B cell (primary cell): ENCODE results near the gene MBTD1. TPM values are rescaled to one million over a fixed set of nuclear protein-coding genes. Genes with fewer than 3 reads are reported as not detected.

Experiments used
- ATAC-seq: fragments of 200-7000 bp; cut with Tn5 transposase; one replicate; pipeline ENCODE4 v1.10.0; 2021; ENCODE audit warnings: low read depth, mild to moderate bottlenecking, moderate number of reproducible peaks, moderate library complexity
- CTCF ChIA-PET: fragments of 350-600 bp; sonication (Branson Sonifier 250); formaldehyde crosslinking; loops from one replicate; lab custom pipeline; 2021; ENCODE audit warnings: antibody characterized with exemption, inconsistent platforms; lab: Charles Lee
- POLR2A ChIA-PET: fragments of 350-600 bp; sonication (Branson Sonifier 250); formaldehyde crosslinking; loops from one replicate; lab custom pipeline; 2021; ENCODE audit warnings: antibody characterized with exemption; lab: Charles Lee
- DNase-seq: peaks from one replicate; pipeline ENCODE4 v3.0.0; 2013
- H2AFZ ChIP-seq: 2 replicates; pipeline ENCODE4 v1.6.1; 2012; ENCODE audit warnings: mild to moderate bottlenecking, low read depth, low read length; ENCODE audit not compliant: insufficient read depth, poor library complexity, severe bottlenecking
- H3K27ac ChIP-seq, 2 donors: 1 replicate in 1 of 2; 2 replicates in 1 of 2; pipeline ENCODE4 v1.5.1; 2012 to 2013; ENCODE audit warnings: low read length in 2 of 2, mild to moderate bottlenecking in 2 of 2, moderate library complexity in 1 of 2
- H3K27me3 ChIP-seq, 4 experiments: fragments of 200-600 bp in 1 of 4; sonication (generic) in 1 of 4; replicated peaks in 1 of 4; 1 replicate in 2 of 4; 2 replicates in 2 of 4; pipeline versions ENCODE4 v1.6.1 to v1.7.0; 2013 to 2016; ENCODE audit warnings: low read length in 3 of 4, mild to moderate bottlenecking in 2 of 4, mixed read lengths in 1 of 4, moderate library complexity in 1 of 4; ENCODE audit not compliant: insufficient read depth in 4 of 4, control insufficient read depth in 3 of 4; ENCODE audit errors: control extremely low read depth in 1 of 4
- H3K36me3 ChIP-seq, 2 experiments: replicated peaks in 1 of 2; 1 replicate in 1 of 2; 2 replicates in 1 of 2; pipeline versions ENCODE4 v1.6.1 to v1.7.1; 2013; ENCODE audit warnings: low read length in 1 of 2; ENCODE audit not compliant: insufficient read depth in 2 of 2, control insufficient read depth in 1 of 2; ENCODE audit errors: control extremely low read depth in 1 of 2, extremely low read depth in 1 of 2
- H3K4me1 ChIP-seq, 2 donors: fragments of 200-600 bp in 1 of 2; sonication (generic) in 1 of 2; 1 replicate in 1 of 2; 2 replicates in 1 of 2; pipeline versions ENCODE4 v1.5.1 to v1.6.1; 2013 to 2017; ENCODE audit warnings: low read length in 2 of 2; ENCODE audit not compliant: control insufficient read depth in 2 of 2, insufficient read depth in 2 of 2
- H3K4me2 ChIP-seq: replicated peaks from 2 replicates; pipeline ENCODE3; 2012; ENCODE audit warnings: mild to moderate bottlenecking, low read depth, low read length; ENCODE audit not compliant: poor library complexity, severe bottlenecking
- H3K4me3 ChIP-seq, 5 experiments: fragments of 200-600 bp in 1 of 5; sonication (generic) in 1 of 5; 1 replicate in 3 of 5; 2 replicates in 2 of 5; pipeline versions ENCODE4 v1.5.1 to v1.7.0; 2011 to 2016; ENCODE audit warnings: low read length in 4 of 5, mild to moderate bottlenecking in 4 of 5, low read depth in 2 of 5, control low read depth in 1 of 5, moderate library complexity in 1 of 5; ENCODE audit not compliant: insufficient read depth in 1 of 5; ENCODE audit errors: control extremely low read depth in 1 of 5, extremely low read depth in 1 of 5
- H3K79me2 ChIP-seq: fragments of 200-600 bp; sonication (generic); one replicate; pipeline ENCODE4 v1.6.0; 2016; ENCODE audit warnings: low read length; ENCODE audit not compliant: control insufficient read depth, insufficient read depth
- H3K9ac ChIP-seq: fragments of 200-600 bp; sonication (generic); 2 replicates; pipeline ENCODE4 v1.6.1; 2017; ENCODE audit warnings: mild to moderate bottlenecking, low read length, moderate library complexity
- H3K9me3 ChIP-seq, 3 donors: one replicate each; pipeline versions ENCODE4 v1.6.1 to v1.7.1; 2013; ENCODE audit warnings: low read length in 2 of 3; ENCODE audit not compliant: control insufficient read depth in 2 of 3, insufficient read depth in 1 of 3; ENCODE audit errors: control extremely low read depth in 1 of 3
- H4K20me1 ChIP-seq: 2 replicates; pipeline ENCODE4 v1.6.0; 2012; ENCODE audit warnings: mild to moderate bottlenecking, low read length; ENCODE audit not compliant: insufficient read depth, control insufficient read depth, poor library complexity, severe bottlenecking
- H3K27ac Mint-ChIP-seq: one replicate; pipeline ENCODE4 v1.8.0; 2021; ENCODE audit warnings: mixed read lengths
- H3K27me3 Mint-ChIP-seq: one replicate; pipeline ENCODE4 v1.8.0; 2021; ENCODE audit warnings: mixed read lengths
- H3K4me1 Mint-ChIP-seq: one replicate; pipeline ENCODE4 v1.8.0; 2021; ENCODE audit warnings: mixed read lengths
- H3K4me3 Mint-ChIP-seq: one replicate; pipeline ENCODE4 v1.8.0; 2021; ENCODE audit warnings: mixed read lengths
- H3K9me3 Mint-ChIP-seq: one replicate; pipeline ENCODE4 v1.8.0; 2022; ENCODE audit warnings: mixed read lengths; ENCODE audit not compliant: insufficient read depth
- CTCF ChIP-seq: fragments of 200-600 bp; IDR thresholded peaks from one replicate; pipeline ENCODE4 v1.8.0; 2022; ENCODE audit warnings: antibody characterized with exemption, mild to moderate bottlenecking
- EZH2 ChIP-seq: IDR thresholded peaks from 2 replicates; pipeline ENCODE4 v1.6.1; 2012; ENCODE audit warnings: borderline replicate concordance, low read depth, mild to moderate bottlenecking, moderate library complexity, low read length; ENCODE audit not compliant: insufficient read depth, poor library complexity, severe bottlenecking
- WGBS: methylation state at CpG from one replicate; pipeline ENCODE4 v1.1.5; 2013; ENCODE audit warnings: missing lambda C conversion rate; ENCODE audit not compliant: insufficient coverage; 5-methylcytosine and 5-hydroxymethylcytosine counted together
- intact Hi-C: fragments of 100-400 bp; cut with micrococcal nuclease; formaldehyde crosslinking; loops from one replicate; pipeline ENCODE4 v1.10.0; 2022
- polyA plus RNA-seq: library from polyadenylated mRNA; depleted of rRNA; stranded (reverse); fragments of >200 nt; gene quantifications from 2 replicates; pipeline ENCODE4 v1.2.3, GENCODE V29; 2012
- total RNA-seq, 2 donors: library from RNA; stranded (reverse); fragments of 120-200 nt in 1 of 2; gene quantifications; 1 replicate in 1 of 2; 2 replicates in 1 of 2; pipeline versions ENCODE4 v1.2.3 to v1.2.4, GENCODE V29; 2013 to 2022

The MBTD1 gene
- total and polyA plus RNA-seq, 2 donors (not counting 1 experiment from before 2014, with no cell fraction given) = 9.6 to 39.7 TPM

GRCh38 chr17:51263006-51263405, 3.2 kb upstream of the MBTD1 start:
- H3K4me1 Mint-ChIP-seq = peaks cover 39% of the 10 kb centered on the region
- no peak overlapping the region for H2AFZ ChIP-seq
- 100% methylated on average over 1 of the region's 3 CpGs for WGBS
- ATAC-seq = no peak
- H3K27me3 Mint-ChIP-seq = no peaks in the 10 kb centered on the region
- intact Hi-C loops = no loop called here
- H3K4me3 ChIP-seq = no peak overlapping the region
- H3K27ac ChIP-seq = no peak overlapping the region
- peaks cover 23 to 36% of the 10 kb centered on the region in 2 donors for H3K4me1 ChIP-seq
- TF ChIP-seq CTCF (no peak), EZH2 (no peak)
- H3K4me3 Mint-ChIP-seq = peak overlapping the region; percentile 40
- ChIA-PET CTCF (no interaction called here), POLR2A (no interaction called here)
- no peak overlapping the region for H3K9ac ChIP-seq
- H3K27ac Mint-ChIP-seq = peak overlapping the region; percentile 64
- H3K4me2 ChIP-seq = no peak overlapping the region
- no peaks in the 10 kb centered on the region for H3K27me3 ChIP-seq
- H3K9me3 ChIP-seq = no peaks in the 10 kb centered on the region
- peaks cover 93% of the 10 kb centered on the region for H3K79me2 ChIP-seq
- H4K20me1 ChIP-seq = peaks cover 81% of the 10 kb centered on the region
- peaks cover 4 to 30% of the 10 kb centered on the region in 2 experiments for H3K36me3 ChIP-seq
- no peaks in the 10 kb centered on the region for H3K9me3 Mint-ChIP-seq
- no peak for DNase-seq

GRCh38 chr17:51261024-51261963, 1.4 kb upstream of the MBTD1 start:
- intact Hi-C loops = loop anchor here (2.0 kb wide), 2 partner anchors 260 to 394 kb away; partner anchors contain the start of gene TOB1
- H3K4me1 Mint-ChIP-seq = peaks cover 49% of the 10 kb centered on the region

More at GRCh38 chr17:51261024-51261963, 1.4 kb upstream of the MBTD1 start:
- H3K4me1 ChIP-seq = peaks cover 26 to 36% of the 10 kb centered on the region in 2 donors
- no peaks in the 10 kb centered on the region for H3K27me3 ChIP-seq
- Mint-ChIP-seq H3K27ac (peak overlapping the region; percentile 99), H3K27me3 (no peaks in the 10 kb centered on the region), H3K4me3 (peak overlapping the region; percentile 98), H3K9me3 (no peaks in the 10 kb centered on the region)
- CTCF ChIA-PET = interaction anchor here (1.2 kb wide), 1 partner anchor 108 kb away, joined by 3 read pairs; the partner anchor contains the start of gene NME1
- TF ChIP-seq EZH2 = no peak
- TF ChIP-seq CTCF = no peak
- H4K20me1 ChIP-seq = peaks cover 88% of the 10 kb centered on the region
- H3K9ac ChIP-seq = peak overlapping the region; percentile 84
- no peaks in the 10 kb centered on the region for H3K9me3 ChIP-seq
- peak overlapping the region; percentile 96 to 98 for H3K27ac ChIP-seq
- POLR2A ChIA-PET = interaction anchor here (0.6 to 1.8 kb wide), 3 partner anchors 108 to 394 kb away, joined by 3 to 10 read pairs (median 4); partner anchors contain the start of genes NME1 and TOB1
- H3K4me3 ChIP-seq = peak overlapping the region; percentile 78 to 97 (median 91)
- DNase-seq (no peak), ATAC-seq (no peak)
- H3K36me3 ChIP-seq = peaks cover 0 to 23% of the 10 kb centered on the region in 2 experiments
- WGBS = 1% methylated on average over 39 of the region's 42 CpGs
- peaks cover 94% of the 10 kb centered on the region for H3K79me2 ChIP-seq
- peak overlapping the region; percentile 94 for H2AFZ ChIP-seq
- H3K4me2 ChIP-seq = peak overlapping the region; percentile 89
